ENCODE measurements around the gene GLRX3.

DNA sequence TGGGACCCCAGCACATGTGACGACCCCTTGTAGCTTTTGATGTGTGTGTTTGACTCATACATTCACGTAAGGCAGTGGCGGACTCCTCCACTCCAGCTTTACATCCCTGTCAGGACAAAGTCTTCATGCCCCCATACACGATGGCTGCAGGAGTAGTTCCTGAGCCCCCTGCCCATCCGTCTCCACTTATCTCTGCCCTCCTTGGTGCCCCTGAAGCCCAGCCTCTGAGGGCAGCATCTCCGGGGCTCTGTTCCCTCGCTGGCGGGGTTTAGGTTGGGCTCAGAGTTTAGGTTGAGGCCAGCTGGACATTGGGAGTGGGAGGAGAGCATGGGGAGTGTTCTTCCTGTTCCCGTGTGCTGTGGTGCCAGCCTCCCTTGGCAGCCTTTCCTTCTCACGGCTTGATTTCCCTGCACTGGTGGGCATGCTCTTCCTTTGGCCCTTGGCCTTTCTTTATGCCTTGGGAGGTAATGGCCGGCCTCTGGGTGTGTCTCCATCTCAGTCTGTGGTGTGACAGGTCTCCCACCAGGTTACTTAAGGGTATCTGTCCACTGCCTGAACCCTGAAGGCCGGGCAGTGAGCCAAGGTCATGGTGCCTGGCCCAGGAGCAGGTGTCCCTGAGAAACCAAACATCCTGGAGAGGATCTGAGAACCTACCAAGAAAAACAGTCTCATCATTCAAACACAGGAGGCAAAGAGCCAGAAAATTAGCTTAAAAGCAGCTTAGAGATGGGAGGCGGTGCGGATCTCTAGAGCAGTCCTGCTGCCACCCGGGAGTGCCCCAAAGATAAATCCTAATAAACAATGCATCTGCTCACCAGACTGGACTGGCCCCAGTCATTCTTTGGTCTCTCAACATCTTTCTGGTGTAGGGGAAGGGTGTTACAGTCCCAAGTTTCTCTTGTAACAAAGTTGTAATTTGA is 85.5 kb downstream of the GLRX3 start:
- no peak for TF ChIP-seq CTCF (IDR thresholded peaks at IDR 0.05; ENCODE audit: insufficient read depth, low read length, poor library complexity, severe bottlenecking)
- no peak for TF ChIP-seq EZH2phosphoT487 (conservative IDR thresholded peaks at IDR 0.05; ENCODE audit: low read length)
